ENCODE results near the gene MROH8. TPM values are rescaled to one million over a fixed set of nuclear protein-coding genes. Genes with fewer than 3 reads are reported as not detected.

The MROH8 gene
- total and polyA plus RNA-seq, 2 experiments from 2014 or later = 3.7 to 3.9 TPM

- peaks cover 5% of the 10 kb centered on the region for H3K4me1 ChIP-seq (ENCODE audit: insufficient read depth)
- H3K27me3 ChIP-seq = no peaks in the 10 kb centered on the region
- no peaks in the 10 kb centered on the region for H3K36me3 ChIP-seq (replicated peaks; ENCODE audit: insufficient read depth, low read depth)
- H4K20me1 ChIP-seq (ENCODE audit: insufficient read depth, poor library complexity, severe bottlenecking) = no peaks in the 10 kb centered on the region
- no peak overlapping the region for H3K4me3 ChIP-seq
- no peak overlapping the region for H3K4me2 ChIP-seq
- no peaks in the 10 kb centered on the region for H3K9me3 ChIP-seq (ENCODE audit: low read depth)
- no peak overlapping the region for H2AFZ ChIP-seq
- DNase-seq (ENCODE audit: low spot score) = no peak
- H3K27ac ChIP-seq = no peak overlapping the region
- TF ChIP-seq EZH2 (IDR thresholded peaks at IDR 0.05; ENCODE audit: borderline replicate concordance) (no peak), EZH2phosphoT487 (IDR thresholded peaks at IDR 0.05; ENCODE audit: low read depth, severe bottlenecking, unreplicated experiment) (no peak)
- TF ChIP-seq, protein P1, sequence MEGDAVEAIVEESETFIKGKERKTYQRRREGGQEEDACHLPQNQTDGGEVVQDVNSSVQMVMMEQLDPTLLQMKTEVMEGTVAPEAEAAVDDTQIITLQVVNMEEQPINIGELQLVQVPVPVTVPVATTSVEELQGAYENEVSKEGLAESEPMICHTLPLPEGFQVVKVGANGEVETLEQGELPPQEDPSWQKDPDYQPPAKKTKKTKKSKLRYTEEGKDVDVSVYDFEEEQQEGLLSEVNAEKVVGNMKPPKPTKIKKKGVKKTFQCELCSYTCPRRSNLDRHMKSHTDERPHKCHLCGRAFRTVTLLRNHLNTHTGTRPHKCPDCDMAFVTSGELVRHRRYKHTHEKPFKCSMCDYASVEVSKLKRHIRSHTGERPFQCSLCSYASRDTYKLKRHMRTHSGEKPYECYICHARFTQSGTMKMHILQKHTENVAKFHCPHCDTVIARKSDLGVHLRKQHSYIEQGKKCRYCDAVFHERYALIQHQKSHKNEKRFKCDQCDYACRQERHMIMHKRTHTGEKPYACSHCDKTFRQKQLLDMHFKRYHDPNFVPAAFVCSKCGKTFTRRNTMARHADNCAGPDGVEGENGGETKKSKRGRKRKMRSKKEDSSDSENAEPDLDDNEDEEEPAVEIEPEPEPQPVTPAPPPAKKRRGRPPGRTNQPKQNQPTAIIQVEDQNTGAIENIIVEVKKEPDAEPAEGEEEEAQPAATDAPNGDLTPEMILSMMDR (IDR thresholded peaks at IDR 0.05; ENCODE audit: poor library complexity) = no peak
- 94% methylated on average over 11 of the region's 11 CpGs for WGBS (ENCODE audit: low lambda C conversion rate, missing lambda C conversion rate)
- H3K9me2 ChIP-seq (replicated peaks; ENCODE audit: insufficient read depth) = no peaks in the 10 kb centered on the region
- H3K79me2 ChIP-seq = peaks cover 6% of the 10 kb centered on the region
Measured at GRCh38 chr20:37207171-37207570, 27.8 kb upstream of the MROH8 start.

DNA sequence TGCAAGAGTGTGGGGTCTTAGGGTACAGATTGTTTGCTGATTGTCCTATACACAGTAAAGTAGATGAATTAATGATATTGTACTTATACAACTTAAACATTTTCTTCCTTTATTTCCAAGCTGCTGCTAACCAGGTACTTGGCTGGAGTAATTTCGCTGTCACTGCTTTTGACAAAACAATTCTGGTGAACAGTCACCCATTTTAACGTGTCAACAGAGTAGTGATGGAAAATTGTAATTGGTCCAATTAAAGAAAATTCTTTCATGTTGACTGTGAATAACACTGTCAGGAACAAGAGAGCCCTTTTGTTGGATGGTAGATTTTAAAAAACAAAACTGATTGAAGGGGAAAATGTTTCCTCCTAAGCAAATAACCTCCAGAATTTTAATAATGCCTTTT is 26.4 kb upstream of the MROH8 start:
- peaks cover 15% of the 10 kb centered on the region for H3K4me1 ChIP-seq (ENCODE audit: insufficient read depth)
- H3K4me2 ChIP-seq = no peak overlapping the region
- H3K36me3 ChIP-seq (replicated peaks; ENCODE audit: insufficient read depth, low read depth) = peaks cover 2% of the 10 kb centered on the region
- peaks cover 11% of the 10 kb centered on the region for H3K79me2 ChIP-seq
- WGBS (ENCODE audit: low lambda C conversion rate, missing lambda C conversion rate) = 88% methylated on average over 2 of the region's 2 CpGs
- TF ChIP-seq, protein P1 (IDR thresholded peaks at IDR 0.05; ENCODE audit: poor library complexity) = no peak
- TF ChIP-seq EZH2 (IDR thresholded peaks at IDR 0.05; ENCODE audit: borderline replicate concordance) = no peak
- H3K27ac ChIP-seq = no peak overlapping the region
- no peak for DNase-seq (ENCODE audit: low spot score)
- H3K9me3 ChIP-seq (ENCODE audit: low read depth) = no peaks in the 10 kb centered on the region
- H2AFZ ChIP-seq = no peak overlapping the region
- H3K9me2 ChIP-seq (replicated peaks; ENCODE audit: insufficient read depth) = no peaks in the 10 kb centered on the region
- H3K4me3 ChIP-seq = no peak overlapping the region
- H3K27me3 ChIP-seq = no peaks in the 10 kb centered on the region
- no peaks in the 10 kb centered on the region for H4K20me1 ChIP-seq (ENCODE audit: insufficient read depth, poor library complexity, severe bottlenecking)

DNA sequence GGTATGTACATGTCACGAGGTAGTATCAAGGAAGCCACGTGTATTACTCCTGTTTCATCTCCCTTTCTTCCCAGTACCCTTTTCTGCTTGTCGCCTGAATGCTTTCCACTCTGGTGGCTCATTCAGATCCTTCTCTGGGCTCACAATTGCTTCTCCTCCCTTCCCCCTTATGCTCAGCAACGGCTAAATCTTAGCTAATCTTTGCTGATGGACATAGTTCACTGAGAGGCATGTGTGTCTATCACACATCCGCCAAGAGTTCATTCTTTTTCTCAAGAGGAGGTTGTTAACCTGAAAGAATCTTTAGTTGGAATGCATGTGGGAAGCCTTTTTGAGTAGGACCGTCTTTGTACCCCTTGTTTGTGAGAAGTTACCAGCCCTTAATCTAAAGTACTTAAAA is 25.8 kb upstream of the MROH8 start:
- Histone ChIP-seq H2AFZ (no peak overlapping the region), H3K27me3 (no peaks in the 10 kb centered on the region), H3K4me1 (ENCODE audit: insufficient read depth) (peaks cover 15% of the 10 kb centered on the region), H3K79me2 (peaks cover 18% of the 10 kb centered on the region), H4K20me1 (ENCODE audit: insufficient read depth, poor library complexity, severe bottlenecking) (no peaks in the 10 kb centered on the region), H3K9me2 (replicated peaks; ENCODE audit: insufficient read depth) (no peaks in the 10 kb centered on the region), H3K4me2 (no peak overlapping the region), H3K27ac (no peak overlapping the region), H3K9me3 (ENCODE audit: low read depth) (no peaks in the 10 kb centered on the region), H3K4me3 (no peak overlapping the region), H3K36me3 (replicated peaks; ENCODE audit: insufficient read depth, low read depth) (peaks cover 5% of the 10 kb centered on the region)
- no peak for TF ChIP-seq EZH2 (IDR thresholded peaks at IDR 0.05; ENCODE audit: borderline replicate concordance)
- TF ChIP-seq, protein P1 (IDR thresholded peaks at IDR 0.05; ENCODE audit: poor library complexity) = no peak
- no peak for TF ChIP-seq EZH2phosphoT487 (IDR thresholded peaks at IDR 0.05; ENCODE audit: low read depth, severe bottlenecking, unreplicated experiment)
- 79% methylated on average over 6 of the region's 6 CpGs for WGBS (ENCODE audit: low lambda C conversion rate, missing lambda C conversion rate)
- no peak for DNase-seq (ENCODE audit: low spot score)

- H3K9me2 ChIP-seq (replicated peaks; ENCODE audit: insufficient read depth) = no peaks in the 10 kb centered on the region
- DNase-seq (ENCODE audit: low spot score) = no peak
- H3K27ac ChIP-seq = no peak overlapping the region
- TF ChIP-seq EZH2phosphoT487 (IDR thresholded peaks at IDR 0.05; ENCODE audit: low read depth, severe bottlenecking, unreplicated experiment) (no peak), EZH2 (IDR thresholded peaks at IDR 0.05; ENCODE audit: borderline replicate concordance) (no peak)
- TF ChIP-seq, protein P1 (IDR thresholded peaks at IDR 0.05; ENCODE audit: poor library complexity) = no peak
- peaks cover 5% of the 10 kb centered on the region for H3K36me3 ChIP-seq (replicated peaks; ENCODE audit: insufficient read depth, low read depth)
- 92% methylated on average over 3 of the region's 3 CpGs for WGBS (ENCODE audit: low lambda C conversion rate, missing lambda C conversion rate)
- H3K4me2 ChIP-seq = no peak overlapping the region
- H3K4me3 ChIP-seq = no peak overlapping the region
- H3K27me3 ChIP-seq = no peaks in the 10 kb centered on the region
- no peaks in the 10 kb centered on the region for H3K9me3 ChIP-seq (ENCODE audit: low read depth)
- H3K79me2 ChIP-seq = peaks cover 25% of the 10 kb centered on the region
- H2AFZ ChIP-seq = no peak overlapping the region
- H4K20me1 ChIP-seq (ENCODE audit: insufficient read depth, poor library complexity, severe bottlenecking) = no peaks in the 10 kb centered on the region
- H3K4me1 ChIP-seq (ENCODE audit: insufficient read depth) = peaks cover 10% of the 10 kb centered on the region
Measured at GRCh38 chr20:37204056-37204455, 24.7 kb upstream of the MROH8 start.
